KMS-11 (cell line): ENCODE data around the gene SUCNR1.

Source experiments
- H2AFZ ChIP-seq: fragments of 200-600 bp; sonication (generic); 2 replicates; pipeline ENCODE4 v1.6.1; 2016; ENCODE audit warnings: antibody characterized with exemption, mixed run types, low read depth
- H3K27ac ChIP-seq: fragments of 200-600 bp; sonication (generic); 2 replicates; pipeline ENCODE4 v1.6.1; 2016; ENCODE audit warnings: mild to moderate bottlenecking, mixed run types
- H3K27me3 ChIP-seq: fragments of 200-600 bp; sonication (generic); 2 replicates; pipeline ENCODE4 v1.6.1; 2017; ENCODE audit warnings: mild to moderate bottlenecking, low read depth, mixed run types, moderate library complexity; ENCODE audit not compliant: insufficient read depth
- H3K36me3 ChIP-seq: fragments of 200-600 bp; sonication (generic); 2 replicates; pipeline ENCODE4 v1.6.1; 2017; ENCODE audit warnings: mild to moderate bottlenecking, mixed run types; ENCODE audit not compliant: insufficient read depth
- H3K4me1 ChIP-seq: fragments of 200-600 bp; sonication (generic); 2 replicates; pipeline ENCODE4 v1.6.1; 2016; ENCODE audit warnings: mild to moderate bottlenecking, low read depth, mixed run types; ENCODE audit not compliant: poor library complexity, severe bottlenecking
- H3K4me2 ChIP-seq: fragments of 200-600 bp; sonication (generic); 2 replicates; pipeline ENCODE4 v1.7.0; 2016; ENCODE audit warnings: mild to moderate bottlenecking, mixed run types
- H3K4me3 ChIP-seq: fragments of 200-600 bp; sonication (generic); IDR thresholded peaks from 2 replicates; pipeline ENCODE4 v1.6.1; 2017; ENCODE audit warnings: low read depth, low read length, mixed read lengths; ENCODE audit not compliant: insufficient read depth
- H3K79me2 ChIP-seq: fragments of 200-600 bp; sonication (generic); 2 replicates; pipeline ENCODE4 v1.6.1; 2016; ENCODE audit warnings: low read depth, mixed run types; ENCODE audit not compliant: insufficient read depth
- H3K9ac ChIP-seq: fragments of 200-600 bp; sonication (generic); 2 replicates; pipeline ENCODE4 v1.6.1; 2016; ENCODE audit warnings: mild to moderate bottlenecking, mixed run types
- H4K20me1 ChIP-seq: fragments of 200-600 bp; sonication (generic); 2 replicates; pipeline ENCODE4 v1.6.1; 2016; ENCODE audit warnings: mild to moderate bottlenecking, mixed run types; ENCODE audit not compliant: insufficient read depth
- CTCF ChIP-seq: fragments of 200-600 bp; sonication (generic); conservative IDR thresholded peaks from 2 replicates; pipeline ENCODE4 v1.6.1; 2017; ENCODE audit warnings: low read depth, mild to moderate bottlenecking, antibody characterized with exemption, low read length, moderate library complexity, mixed read lengths

The SUCNR1 gene

GRCh38 chr3:151875759-151876158 is 2.3 kb downstream of the SUCNR1 start:
- Histone ChIP-seq H3K27ac (no peak overlapping the region), H3K4me2 (no peak overlapping the region), H3K4me1 (peaks cover 5% of the 10 kb centered on the region)

GRCh38 chr3:151877269-151877668 is 3.8 kb downstream of the SUCNR1 start:
- Histone ChIP-seq H3K4me3 (no peak overlapping the region), H3K4me1 (peaks cover 5% of the 10 kb centered on the region), H3K79me2 (no peaks in the 10 kb centered on the region), H3K36me3 (no peaks in the 10 kb centered on the region), H4K20me1 (no peaks in the 10 kb centered on the region), H3K27me3 (no peaks in the 10 kb centered on the region), H2AFZ (no peak overlapping the region), H3K27ac (no peak overlapping the region), H3K9ac (no peak overlapping the region), H3K4me2 (no peak overlapping the region)
- TF ChIP-seq CTCF = no peak

More at GRCh38 chr3:151875759-151876158, 2.3 kb downstream of the SUCNR1 start:
- Histone ChIP-seq H3K9ac (no peak overlapping the region), H3K27me3 (no peaks in the 10 kb centered on the region), H4K20me1 (no peaks in the 10 kb centered on the region), H3K4me3 (no peak overlapping the region), H2AFZ (peak overlapping the region; percentile 15; the same call in 1 of the 2 replicates), H3K79me2 (no peaks in the 10 kb centered on the region), H3K36me3 (no peaks in the 10 kb centered on the region)
- TF ChIP-seq CTCF = no peak

GRCh38 chr3:151878465-151878864 is 5.0 kb downstream of the SUCNR1 start:
- H3K27me3 ChIP-seq = no peaks in the 10 kb centered on the region
- H3K4me3 ChIP-seq = no peak overlapping the region
- TF ChIP-seq CTCF = no peak
- H3K9ac ChIP-seq = no peak overlapping the region
- no peaks in the 10 kb centered on the region for H3K79me2 ChIP-seq
- no peak overlapping the region for H3K4me2 ChIP-seq
- no peaks in the 10 kb centered on the region for H4K20me1 ChIP-seq
- peaks cover 5% of the 10 kb centered on the region for H3K4me1 ChIP-seq
- H3K27ac ChIP-seq = no peak overlapping the region
- no peak overlapping the region for H2AFZ ChIP-seq
- no peaks in the 10 kb centered on the region for H3K36me3 ChIP-seq

- H3K27me3 ChIP-seq = no peaks in the 10 kb centered on the region
- no peak overlapping the region for H3K4me2 ChIP-seq
- TF ChIP-seq CTCF = no peak
These were observed 5.6 kb downstream of the SUCNR1 start for GRCh38 chr3:151879037-151879436.

More at GRCh38 chr3:151879037-151879436, 5.6 kb downstream of the SUCNR1 start:
- no peaks in the 10 kb centered on the region for H3K79me2 ChIP-seq
- H3K36me3 ChIP-seq = no peaks in the 10 kb centered on the region
- no peak overlapping the region for H2AFZ ChIP-seq
- no peak overlapping the region for H3K9ac ChIP-seq
- H4K20me1 ChIP-seq = no peaks in the 10 kb centered on the region
- H3K4me1 ChIP-seq = peaks cover 5% of the 10 kb centered on the region
- H3K27ac ChIP-seq = no peak overlapping the region
- H3K4me3 ChIP-seq = no peak overlapping the region
